ENCODE results near the gene SUSD3.

DNA sequence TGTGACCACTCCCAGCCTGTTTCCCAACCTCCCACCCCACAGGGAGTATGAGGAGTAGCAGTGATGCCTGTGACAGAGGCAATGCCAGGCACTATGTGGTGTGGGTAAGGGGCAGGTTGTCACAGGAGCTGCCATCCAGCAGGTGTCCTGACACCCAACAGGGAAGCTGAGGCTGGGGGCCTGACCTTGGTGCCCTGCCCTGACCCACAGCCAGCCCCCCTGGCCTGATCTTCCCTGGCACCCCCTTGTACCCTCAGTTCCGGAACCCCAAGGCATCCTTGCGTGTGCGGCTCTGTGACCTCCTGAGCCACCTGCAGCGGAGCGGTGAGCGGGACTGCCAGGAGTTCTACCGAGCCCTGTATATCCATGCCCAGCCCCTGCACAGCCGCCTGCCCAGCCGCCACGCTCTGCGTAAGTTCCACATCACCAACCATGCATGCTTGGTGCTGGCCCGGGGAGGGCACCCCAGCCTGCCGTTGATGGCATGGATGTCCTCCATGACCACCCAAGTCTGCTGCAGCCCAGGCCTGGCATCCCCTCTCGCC is 51.9 kb downstream of the SUSD3 start:
- TF ChIP-seq EGR1 (IDR thresholded peaks at IDR 0.05), result no peak
- no peak for TF ChIP-seq YY1 (IDR thresholded peaks at IDR 0.05; ENCODE audit: low read depth)
- TF ChIP-seq CREB1 (IDR thresholded peaks at IDR 0.05; ENCODE audit: low read depth), result no peak
- no peak for TF ChIP-seq REST (IDR thresholded peaks at IDR 0.05; ENCODE audit: low read depth)
- TF ChIP-seq, protein P1, sequence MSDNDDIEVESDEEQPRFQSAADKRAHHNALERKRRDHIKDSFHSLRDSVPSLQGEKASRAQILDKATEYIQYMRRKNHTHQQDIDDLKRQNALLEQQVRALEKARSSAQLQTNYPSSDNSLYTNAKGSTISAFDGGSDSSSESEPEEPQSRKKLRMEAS (IDR thresholded peaks at IDR 0.05), result no peak
- no peak for TF ChIP-seq CEBPB (IDR thresholded peaks at IDR 0.05)
- TF ChIP-seq TAF1 (IDR thresholded peaks at IDR 0.05; ENCODE audit: low read depth), result no peak
